22Rv1 (cell line): Measurements from ENCODE around the gene APOC1.

Experiments used
- H3K27ac ChIP-seq: fragments of 450-650 bp; 2 replicates; pipeline ENCODE4 v1.5.1; 2017
- ZFX ChIP-seq: fragments of 450-650 bp; IDR thresholded peaks from 2 replicates; pipeline ENCODE4 v1.6.1; 2017; ENCODE audit warnings: antibody characterized with exemption, borderline replicate concordance
- TF ChIP-seq, protein P1 (sequence below): fragments of 450-650 bp; IDR thresholded peaks from 2 replicates; pipeline ENCODE4 v1.5.1; 2017; ENCODE audit warnings: mild to moderate bottlenecking

The APOC1 gene

DNA sequence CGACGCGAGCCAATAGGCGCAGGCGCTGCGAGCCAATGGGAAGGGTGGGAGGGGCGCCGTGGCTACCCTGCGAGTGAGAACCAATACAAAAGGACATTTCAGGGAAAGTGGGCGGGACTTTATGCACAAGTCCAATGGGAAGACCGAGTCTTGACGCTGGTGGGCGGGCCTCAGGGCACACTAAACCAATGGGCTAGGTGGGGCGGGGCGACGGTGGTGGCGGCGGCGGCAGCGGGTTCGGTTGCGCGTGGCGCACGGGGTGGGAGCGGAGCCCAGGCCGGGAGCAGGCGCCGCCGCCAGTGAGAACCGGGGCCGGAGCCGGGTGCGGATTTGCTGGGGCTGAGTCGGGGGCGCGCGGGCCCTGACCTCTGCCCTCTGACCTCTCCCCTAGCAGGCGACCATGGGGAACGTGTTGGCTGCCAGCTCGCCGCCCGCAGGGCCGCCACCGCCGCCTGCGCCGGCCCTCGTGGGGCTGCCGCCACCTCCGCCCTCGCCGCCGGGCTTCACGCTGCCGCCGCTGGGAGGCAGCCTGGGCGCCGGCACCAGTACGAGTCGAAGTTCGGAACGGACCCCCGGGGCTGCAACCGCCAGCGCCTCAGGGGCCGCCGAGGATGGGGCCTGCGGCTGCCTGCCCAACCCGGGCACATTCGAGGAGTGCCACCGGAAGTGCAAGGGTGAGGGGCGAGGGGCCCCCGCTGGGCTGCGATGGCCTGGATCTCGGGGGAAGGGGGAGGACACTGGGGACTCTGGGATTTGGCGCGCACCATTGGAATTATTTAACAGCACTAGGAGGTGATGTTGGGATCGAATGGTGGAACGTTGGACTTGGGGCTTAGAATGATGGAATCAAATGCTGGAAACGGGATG is 23.2 kb upstream of the APOC1 start, which contains the start of gene TOMM40:
Gene TOMM40 (plus strand): TSS at position 239 of the 867 bp plus-strand sequence. CDS start 162 bp downstream, at position 401.
- no peak for TF ChIP-seq ZFX
- TF ChIP-seq, protein P1, sequence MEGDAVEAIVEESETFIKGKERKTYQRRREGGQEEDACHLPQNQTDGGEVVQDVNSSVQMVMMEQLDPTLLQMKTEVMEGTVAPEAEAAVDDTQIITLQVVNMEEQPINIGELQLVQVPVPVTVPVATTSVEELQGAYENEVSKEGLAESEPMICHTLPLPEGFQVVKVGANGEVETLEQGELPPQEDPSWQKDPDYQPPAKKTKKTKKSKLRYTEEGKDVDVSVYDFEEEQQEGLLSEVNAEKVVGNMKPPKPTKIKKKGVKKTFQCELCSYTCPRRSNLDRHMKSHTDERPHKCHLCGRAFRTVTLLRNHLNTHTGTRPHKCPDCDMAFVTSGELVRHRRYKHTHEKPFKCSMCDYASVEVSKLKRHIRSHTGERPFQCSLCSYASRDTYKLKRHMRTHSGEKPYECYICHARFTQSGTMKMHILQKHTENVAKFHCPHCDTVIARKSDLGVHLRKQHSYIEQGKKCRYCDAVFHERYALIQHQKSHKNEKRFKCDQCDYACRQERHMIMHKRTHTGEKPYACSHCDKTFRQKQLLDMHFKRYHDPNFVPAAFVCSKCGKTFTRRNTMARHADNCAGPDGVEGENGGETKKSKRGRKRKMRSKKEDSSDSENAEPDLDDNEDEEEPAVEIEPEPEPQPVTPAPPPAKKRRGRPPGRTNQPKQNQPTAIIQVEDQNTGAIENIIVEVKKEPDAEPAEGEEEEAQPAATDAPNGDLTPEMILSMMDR: peak; percentile 23
- peak within 1 kb of the TSS; percentile 95 for H3K27ac ChIP-seq

- no peak for TF ChIP-seq ZFX
- TF ChIP-seq, protein P1: no peak
- H3K27ac ChIP-seq: no peak overlapping the region; the same call in 1 of the 2 replicates
Measured at GRCh38 chr19:44892932-44893331, 21.5 kb upstream of the APOC1 start.

DNA sequence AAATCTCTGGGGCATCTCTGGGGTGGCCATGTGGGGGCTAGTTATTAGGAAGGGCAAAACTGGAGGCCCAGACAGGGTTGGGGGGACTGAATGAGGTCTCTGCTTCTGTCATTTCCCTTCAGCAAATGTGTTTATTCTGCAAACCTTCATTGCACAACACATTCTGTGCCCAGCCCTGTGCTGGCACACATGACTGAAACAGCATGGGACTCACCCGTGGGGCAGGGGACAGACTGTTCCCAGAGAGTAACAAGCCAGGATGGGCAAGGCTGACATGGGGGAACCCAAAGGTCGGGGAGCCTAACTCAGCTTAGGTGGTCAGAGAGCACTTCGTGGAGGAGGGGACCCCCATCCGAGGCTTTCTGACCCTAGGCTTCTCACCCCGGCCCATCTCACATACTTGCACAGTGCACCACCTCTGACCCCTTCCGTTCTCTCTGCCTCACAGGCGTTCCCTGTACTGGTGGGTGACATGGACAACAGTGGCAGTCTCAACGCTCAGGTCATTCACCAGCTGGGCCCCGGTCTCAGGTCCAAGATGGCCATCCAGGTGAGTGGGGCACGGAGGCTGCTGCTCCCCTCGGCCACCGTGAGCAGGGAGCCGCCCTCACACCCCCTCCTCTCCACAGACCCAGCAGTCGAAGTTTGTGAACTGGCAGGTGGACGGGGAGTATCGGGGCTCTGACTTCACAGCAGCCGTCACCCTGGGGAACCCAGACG is 20.9 kb upstream of the APOC1 start:
- TF ChIP-seq ZFX: no peak
- TF ChIP-seq, protein P1: no peak
- H3K27ac ChIP-seq: no peak overlapping the region; the same call in 1 of the 2 replicates

- TF ChIP-seq ZFX: no peak
- TF ChIP-seq, protein P1: no peak
- H3K27ac ChIP-seq: no peak overlapping the region
Measured at GRCh38 chr19:44894052-44894400, 20.4 kb upstream of the APOC1 start.

GRCh38 chr19:44894946-44895345 is 19.5 kb upstream of the APOC1 start:
- no peak for TF ChIP-seq ZFX
- TF ChIP-seq, protein P1: no peak
- H3K27ac ChIP-seq: no peak overlapping the region

- no peak for TF ChIP-seq ZFX
- TF ChIP-seq, protein P1: no peak
- H3K27ac ChIP-seq: no peak overlapping the region
Measured at GRCh38 chr19:44897835-44898234, 16.6 kb upstream of the APOC1 start.
